Lower leg skin (tissue), 3 donors: ENCODE measurements around the gene PTER.

Experiments used
- POLR2A ChIP-seq, 2 donors: fragments of 450-650 bp; IDR thresholded peaks; one replicate each; pipeline ENCODE4 v1.6.1; 2016 to 2017; ENCODE audit warnings: antibody characterized with exemption in 2 of 2, mild to moderate bottlenecking in 1 of 2, moderate library complexity in 1 of 2
- TF ChIP-seq, protein P1 (sequence below), 3 donors: fragments of 450-650 bp; IDR thresholded peaks; one replicate each; pipeline ENCODE4 v1.5.1; 2016; ENCODE audit warnings: antibody characterized with exemption in 3 of 3, mild to moderate bottlenecking in 3 of 3, moderate library complexity in 2 of 3

DNA sequence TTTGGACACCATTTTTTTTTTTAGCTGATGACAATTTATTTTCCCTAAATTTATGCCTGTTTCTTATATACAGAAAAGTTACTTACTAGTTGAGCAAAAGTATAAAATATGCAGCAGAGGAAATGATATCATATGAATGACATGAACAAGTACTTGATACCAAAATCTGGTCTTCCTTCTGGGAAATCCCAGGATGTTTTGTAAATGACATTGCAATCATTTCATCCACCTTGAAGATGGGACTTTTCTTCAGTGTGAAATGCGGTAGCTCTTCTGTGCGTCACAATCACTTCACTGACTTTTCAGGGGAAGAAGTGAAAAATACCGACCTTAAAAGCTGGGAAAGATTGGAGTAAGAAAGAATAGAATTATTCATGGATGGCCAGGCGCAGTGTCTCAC lies 61.1 kb downstream of the PTER start:
- TF ChIP-seq, protein P1, sequence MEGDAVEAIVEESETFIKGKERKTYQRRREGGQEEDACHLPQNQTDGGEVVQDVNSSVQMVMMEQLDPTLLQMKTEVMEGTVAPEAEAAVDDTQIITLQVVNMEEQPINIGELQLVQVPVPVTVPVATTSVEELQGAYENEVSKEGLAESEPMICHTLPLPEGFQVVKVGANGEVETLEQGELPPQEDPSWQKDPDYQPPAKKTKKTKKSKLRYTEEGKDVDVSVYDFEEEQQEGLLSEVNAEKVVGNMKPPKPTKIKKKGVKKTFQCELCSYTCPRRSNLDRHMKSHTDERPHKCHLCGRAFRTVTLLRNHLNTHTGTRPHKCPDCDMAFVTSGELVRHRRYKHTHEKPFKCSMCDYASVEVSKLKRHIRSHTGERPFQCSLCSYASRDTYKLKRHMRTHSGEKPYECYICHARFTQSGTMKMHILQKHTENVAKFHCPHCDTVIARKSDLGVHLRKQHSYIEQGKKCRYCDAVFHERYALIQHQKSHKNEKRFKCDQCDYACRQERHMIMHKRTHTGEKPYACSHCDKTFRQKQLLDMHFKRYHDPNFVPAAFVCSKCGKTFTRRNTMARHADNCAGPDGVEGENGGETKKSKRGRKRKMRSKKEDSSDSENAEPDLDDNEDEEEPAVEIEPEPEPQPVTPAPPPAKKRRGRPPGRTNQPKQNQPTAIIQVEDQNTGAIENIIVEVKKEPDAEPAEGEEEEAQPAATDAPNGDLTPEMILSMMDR (IDR thresholded peaks at IDR 0.05) = no peak
- TF ChIP-seq POLR2A (IDR thresholded peaks at IDR 0.05) = no peak
